ENCODE data around the gene ZNF674.
"Not testable (repeated sequence)": the region's sequence is repeated elsewhere in the genome, so short reads cannot be mapped to it uniquely, and the experiment has no call there.

ZNF674 gene

GRCh38 chrX:46567388-46567787 is 22.2 kb upstream of the ZNF674 start:
- no peak for DNase-seq

- no peak for DNase-seq
Observed at GRCh38 chrX:46561824-46562657, 16.8 kb upstream of the ZNF674 start.

GRCh38 chrX:46559062-46559461 is 13.8 kb upstream of the ZNF674 start:
- no peak for DNase-seq

- no peak for DNase-seq
Observed at GRCh38 chrX:46554942-46555341, 9.7 kb upstream of the ZNF674 start.

GRCh38 chrX:46553935-46554334 is 8.7 kb upstream of the ZNF674 start:
- no peak for DNase-seq

- no peak for DNase-seq
Observed at GRCh38 chrX:46551494-46552128, 6.4 kb upstream of the ZNF674 start.

GRCh38 chrX:46549914-46550313 is 4.7 kb upstream of the ZNF674 start:
- DNase-seq, result no peak

- no peak for DNase-seq
Observed at GRCh38 chrX:46547857-46548256, 2.6 kb upstream of the ZNF674 start.

GRCh38 chrX:46544527-46544926 is 694 bp downstream of the ZNF674 start:
- not testable (repeated sequence) for DNase-seq

- DNase-seq, result no peak
Observed at GRCh38 chrX:46543441-46543840, 1.8 kb downstream of the ZNF674 start.

- DNase-seq, result no peak
Observed at GRCh38 chrX:46531442-46531841, 13.8 kb downstream of the ZNF674 start.

- DNase-seq, result not testable (repeated sequence)
Observed at GRCh38 chrX:46530404-46530908, 14.8 kb downstream of the ZNF674 start.

- DNase-seq, result not testable (repeated sequence)
Observed at GRCh38 chrX:46529740-46530403, 15.3 kb downstream of the ZNF674 start.

- DNase-seq, result not testable (repeated sequence)
Observed at GRCh38 chrX:46528640-46529039, 16.6 kb downstream of the ZNF674 start.

- no peak for DNase-seq
Observed at GRCh38 chrX:46506076-46506475, 39.1 kb downstream of the ZNF674 start.

GRCh38 chrX:46502848-46503247 is 42.4 kb downstream of the ZNF674 start:
- DNase-seq, result no peak

GRCh38 chrX:46500054-46500453 is 45.2 kb downstream of the ZNF674 start:
- DNase-seq, result no peak

GRCh38 chrX:46488712-46489111 is 56.5 kb downstream of the ZNF674 start:
- no peak for DNase-seq

- DNase-seq, result no peak
Observed at GRCh38 chrX:46485897-46486296, 59.3 kb downstream of the ZNF674 start.

GRCh38 chrX:46478634-46479033 is 66.6 kb downstream of the ZNF674 start:
- DNase-seq, result not testable (repeated sequence)

- DNase-seq, result no peak
Observed at GRCh38 chrX:46477435-46477834, 67.8 kb downstream of the ZNF674 start.

- no peak for DNase-seq
Observed at GRCh38 chrX:46465203-46465602, 80.0 kb downstream of the ZNF674 start.

GRCh38 chrX:46463682-46464081 is 81.5 kb downstream of the ZNF674 start:
- DNase-seq, result no peak

Data from activated CD4-positive, alpha-beta T cell treated with anti-CD3 and anti-CD28 coated beads, Interleukin-2, amount 50 U/mL, for 4 hours (primary cell).